C4-2B (cell line): ENCODE data around the gene ZNF653.

Source experiments
- H3K27ac ChIP-seq: fragments of 450-650 bp; 2 replicates; pipeline ENCODE4 v1.5.1; 2017
- CTCF ChIP-seq: fragments of 450-650 bp; conservative IDR thresholded peaks from 2 replicates; pipeline ENCODE4 v1.5.1; 2017; ENCODE audit warnings: mild to moderate bottlenecking
- ZFX ChIP-seq: fragments of 450-650 bp; IDR thresholded peaks from 2 replicates; pipeline ENCODE4 v1.6.1; 2017

Gene ZNF653

GRCh38 chr19:11507370-11508078 is 1.9 kb upstream of the ZNF653 start:
- TF ChIP-seq ZFX (no peak), CTCF (no peak)

GRCh38 chr19:11506967-11507366 is 1.3 kb upstream of the ZNF653 start:
- H3K27ac ChIP-seq, result peak overlapping the region; percentile 92
- TF ChIP-seq ZFX, result no peak
- no peak for TF ChIP-seq CTCF

More at GRCh38 chr19:11507370-11508078, 1.9 kb upstream of the ZNF653 start:
- H3K27ac ChIP-seq, result peak overlapping the region; percentile 92; the same call in 1 of the 2 replicates

GRCh38 chr19:11506101-11506555 is 489 bp upstream of the ZNF653 start:
- TF ChIP-seq ZFX (peak; percentile 62; the same call in 1 of the 2 replicates), CTCF (no peak)
- H3K27ac ChIP-seq, result peak overlapping the region; percentile 92

GRCh38 chr19:11505032-11505503 is 571 bp downstream of the ZNF653 start:
- H3K27ac ChIP-seq, result peak overlapping the region; percentile 92
- TF ChIP-seq CTCF (no peak), ZFX (no peak)

- TF ChIP-seq ZFX (no peak), CTCF (no peak)
- peak overlapping the region; percentile 92 for H3K27ac ChIP-seq
These were observed 1.1 kb downstream of the ZNF653 start for GRCh38 chr19:11504502-11505031.

DNA sequence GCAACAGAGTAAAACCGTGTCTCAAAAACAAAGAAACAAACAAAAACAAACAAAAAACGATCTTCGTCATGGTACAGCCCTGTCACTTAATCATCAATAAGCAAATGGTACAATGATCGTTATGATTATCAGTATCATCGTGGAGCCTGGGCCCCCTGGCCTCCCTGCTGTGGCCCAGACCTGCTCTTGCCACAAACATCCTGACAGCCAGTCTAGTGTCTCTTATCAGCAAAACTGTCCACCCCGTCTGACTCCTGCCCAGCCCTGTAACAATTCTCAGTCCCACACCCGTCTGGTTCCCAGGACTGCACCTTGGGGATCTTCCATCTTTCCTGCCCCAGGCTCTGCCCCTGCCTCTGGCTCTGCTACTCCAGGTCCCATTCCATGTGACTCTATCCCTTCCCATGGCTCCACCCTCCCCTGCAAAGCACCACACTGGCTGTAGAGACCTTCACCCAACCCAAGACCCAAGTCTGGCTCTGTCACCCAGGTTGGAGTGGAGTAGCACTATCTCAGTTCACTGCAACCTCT is 5.7 kb downstream of the ZNF653 start:
- TF ChIP-seq ZFX (no peak), CTCF (no peak)
- H3K27ac ChIP-seq, result no peak overlapping the region

- no peak for TF ChIP-seq ZFX
- no peak for TF ChIP-seq CTCF
- H3K27ac ChIP-seq, result no peak overlapping the region
These were observed 6.4 kb downstream of the ZNF653 start for GRCh38 chr19:11499220-11499726.
